PFSK-1 (cell line): Measurements from ENCODE around the gene INPP5F.

Experiments
- POLR2AphosphoS5 ChIP-seq: IDR thresholded peaks from 2 replicates; pipeline ENCODE4 v1.6.1; 2012; ENCODE audit warnings: low read depth, mild to moderate bottlenecking, control low read depth, low read length, moderate library complexity
- TAF1 ChIP-seq: IDR thresholded peaks from 2 replicates; pipeline ENCODE4 v1.6.1; 2012; ENCODE audit warnings: low read length, control low read depth, borderline replicate concordance; ENCODE audit not compliant: insufficient read depth

DNA sequence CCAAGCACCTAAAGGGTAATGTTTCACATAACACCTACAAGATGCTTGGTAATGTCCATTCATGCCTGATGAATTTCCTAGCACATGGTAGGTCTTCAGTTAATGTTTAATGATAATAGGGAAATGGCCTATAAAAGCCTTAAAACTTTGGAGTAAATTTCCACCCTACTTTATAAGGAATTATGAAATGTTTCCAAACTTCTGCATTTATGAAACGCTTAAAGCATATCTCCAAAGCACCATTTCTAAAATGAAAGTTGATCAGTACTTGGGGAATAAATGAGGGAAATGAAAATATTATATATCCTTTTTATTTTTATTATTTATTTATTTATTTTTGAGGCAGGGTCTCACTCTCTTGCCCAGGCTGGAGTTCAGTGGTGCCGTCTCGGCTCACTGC lies 51.8 kb downstream of the INPP5F start:
- TF ChIP-seq TAF1 (no peak), POLR2AphosphoS5 (no peak)
